GM23338 (cell line): ENCODE data around the gene GNA12. TPM values are rescaled to one million over a fixed set of nuclear protein-coding genes. Genes with fewer than 3 reads are reported as not detected.
A peak's percentile ranks its signal among the peaks of the same experiment; 100 is the strongest.

Experiments used
- ATAC-seq: fragments of 200-7000 bp; cut with Tn5 transposase; 3 replicates; pipeline ENCODE4 v1.9.1; 2020
- DNase-seq: peaks from one replicate; pipeline ENCODE4 v3.0.0-alpha.2; 2015; ENCODE audit warnings: low spot score
- H2AFZ ChIP-seq: fragments of 200-600 bp; sonication (generic); 2 replicates; pipeline ENCODE4 v1.8.0; 2016; ENCODE audit warnings: antibody characterized with exemption, mild to moderate bottlenecking, moderate library complexity
- H3F3A ChIP-seq: fragments of 200-600 bp; sonication (generic); replicated peaks from 2 replicates; pipeline ENCODE4 v1.8.0; 2017; ENCODE audit warnings: antibody characterized with exemption, mixed run types, low read depth
- H3K27ac ChIP-seq: fragments of 200-600 bp; sonication (generic); 2 replicates; pipeline ENCODE4 v1.6.1; 2016; ENCODE audit warnings: low read depth
- H3K27me3 ChIP-seq: fragments of 200-600 bp; sonication (generic); 2 replicates; pipeline ENCODE4 v1.8.0; 2016; ENCODE audit warnings: mild to moderate bottlenecking, mixed run types, moderate library complexity; ENCODE audit not compliant: insufficient read depth
- H3K36me3 ChIP-seq: fragments of 200-600 bp; sonication (generic); 2 replicates; pipeline ENCODE4 v1.8.0; 2016; ENCODE audit warnings: mild to moderate bottlenecking; ENCODE audit not compliant: insufficient read depth
- H3K4me1 ChIP-seq: fragments of 200-600 bp; sonication (generic); 2 replicates; pipeline ENCODE4 v1.8.0; 2016; ENCODE audit warnings: mild to moderate bottlenecking, moderate library complexity; ENCODE audit not compliant: insufficient read depth
- H3K4me2 ChIP-seq: fragments of 200-600 bp; sonication (generic); 2 replicates; pipeline ENCODE4 v1.7.1; 2017; ENCODE audit warnings: mixed run types
- H3K4me3 ChIP-seq: fragments of 200-600 bp; sonication (generic); 2 replicates; pipeline ENCODE4 v1.6.1; 2016; ENCODE audit warnings: mixed run types
- H3K79me2 ChIP-seq: fragments of 200-600 bp; sonication (generic); replicated peaks from 2 replicates; pipeline ENCODE4 v1.8.0; 2017; ENCODE audit warnings: mild to moderate bottlenecking; ENCODE audit not compliant: insufficient read depth
- H3K9me2 ChIP-seq: fragments of 200-600 bp; sonication (generic); 2 replicates; pipeline ENCODE4 v1.8.0; 2017; ENCODE audit not compliant: insufficient read depth
- H4K20me1 ChIP-seq: fragments of 200-600 bp; sonication (generic); replicated peaks from 2 replicates; pipeline ENCODE4 v1.8.0; 2017; ENCODE audit warnings: mild to moderate bottlenecking; ENCODE audit not compliant: insufficient read depth
- H3K27ac Mint-ChIP-seq: 2 replicates; pipeline ENCODE4 v1.8.0; 2020; ENCODE audit warnings: inconsistent platforms, mild to moderate bottlenecking, moderate library complexity, mixed read lengths
- H3K27me3 Mint-ChIP-seq: 3 replicates; pipeline ENCODE4 v1.8.0; 2022; ENCODE audit warnings: low read depth, mild to moderate bottlenecking, moderate library complexity, mixed read lengths, inconsistent platforms; ENCODE audit not compliant: insufficient read depth, poor library complexity
- H3K36me3 Mint-ChIP-seq: 3 replicates; pipeline ENCODE4 v1.8.0; 2021; ENCODE audit warnings: low read depth, mild to moderate bottlenecking, inconsistent platforms, moderate library complexity, mixed read lengths
- H3K4me1 Mint-ChIP-seq: 3 replicates; pipeline ENCODE4 v1.8.0; 2020; ENCODE audit warnings: mild to moderate bottlenecking, inconsistent platforms, mixed read lengths
- H3K4me3 Mint-ChIP-seq: 3 replicates; pipeline ENCODE4 v1.8.0; 2021; ENCODE audit warnings: moderate library complexity, mild to moderate bottlenecking, inconsistent platforms, mixed read lengths
- H3K9me3 Mint-ChIP-seq: 3 replicates; pipeline ENCODE4 v1.8.0; 2020; ENCODE audit warnings: moderate library complexity, mild to moderate bottlenecking, inconsistent platforms, mixed read lengths
- REST ChIP-seq: IDR thresholded peaks from one replicate; pipeline ENCODE4 v1.6.1; 2018; ENCODE audit warnings: antibody characterized with exemption; ENCODE audit not compliant: unreplicated experiment
- ZNF331 ChIP-seq: fragments of 250-450 bp; sonication (Bioruptor Pico); IDR thresholded peaks from 2 replicates; pipeline ENCODE4 v1.5.0; 2020; ENCODE audit warnings: low read depth, mild to moderate bottlenecking, moderate library complexity
- ZNF462 ChIP-seq: fragments of 250-450 bp; sonication (Bioruptor Pico); IDR thresholded peaks from 2 replicates; pipeline ENCODE4 v1.5.0; 2020; ENCODE audit warnings: mild to moderate bottlenecking, moderate library complexity
- polyA plus RNA-seq: library from polyadenylated mRNA; unstranded; fragments of >200 nt; fragmentation: Nextera tagmentation; extraction: Ambion mirVana; gene quantifications from 2 replicates; pipeline ENCODE4 v1.2.1, GENCODE V29; 2016
- total RNA-seq: library from RNA; depleted of rRNA; stranded (reverse); fragments of >200 nt; shearing (Covaris generic); gene quantifications from 2 replicates; pipeline ENCODE4 v1.2.3, GENCODE V29; 2014

GNA12 gene
- total and polyA plus RNA-seq, 2 experiments from 2014 or later, result 24.0 to 87.7 TPM

- H3K27me3 ChIP-seq, result no peaks in the 10 kb centered on the region
- peaks cover 26% of the 10 kb centered on the region for H4K20me1 ChIP-seq
- ATAC-seq (no peak), DNase-seq (no peak)
- no peaks in the 10 kb centered on the region for H3F3A ChIP-seq
- H3K27me3 Mint-ChIP-seq, result peaks cover 9% of the 10 kb centered on the region
- H3K4me3 Mint-ChIP-seq, result no peak overlapping the region
- H3K27ac Mint-ChIP-seq, result peak overlapping the region; percentile 63; the same call in 1 of the 2 replicates
- no peaks in the 10 kb centered on the region for H3K9me3 Mint-ChIP-seq
- H3K4me2 ChIP-seq, result no peak overlapping the region
- H3K79me2 ChIP-seq, result peaks cover 79% of the 10 kb centered on the region
- H3K27ac ChIP-seq, result 0 out of 2 replicates have a peak overlapping the region, but pooled peaks have one; percentile 55
- H3K36me3 Mint-ChIP-seq, result peaks cover 48% of the 10 kb centered on the region
- no peak overlapping the region for H2AFZ ChIP-seq
- TF ChIP-seq REST (no peak), ZNF462 (CRISPR knock-in tag) (no peak), ZNF331 (CRISPR knock-in tag) (no peak)
- no peaks in the 10 kb centered on the region; the same call in 1 of the 2 replicates for H3K4me1 ChIP-seq
- no peaks in the 10 kb centered on the region for H3K9me2 ChIP-seq
- peaks cover 41% of the 10 kb centered on the region for H3K4me1 Mint-ChIP-seq
- peaks cover 11% of the 10 kb centered on the region for H3K36me3 ChIP-seq
- no peak overlapping the region for H3K4me3 ChIP-seq
Measured at GRCh38 chr7:2734084-2734686, 109.9 kb downstream of the GNA12 start.
